Right lobe of liver (tissue), 6 donors: ENCODE data around the gene HDAC4. TPM values are rescaled to one million over a fixed set of nuclear protein-coding genes. Genes with fewer than 3 reads are reported as not detected.

Source experiments
- ATAC-seq, 4 donors: fragments of 200-7000 bp; cut with Tn5 transposase; one replicate each; pipeline ENCODE4 v1.9.1; 2020; ENCODE audit warnings: mild to moderate bottlenecking in 4 of 4, moderate library complexity in 4 of 4
- DNase-seq, 3 donors: peaks; one replicate each; pipeline ENCODE4 v3.0.0-alpha.2; 2020
- H3K27ac ChIP-seq, 3 donors: fragments of 200-600 bp; one replicate each; pipeline ENCODE4 v1.8.0; 2022
- H3K27me3 ChIP-seq, 2 donors: fragments of 200-600 bp; one replicate each; pipeline ENCODE4 v1.8.0; 2022
- H3K36me3 ChIP-seq, 4 donors: fragments of 200-600 bp; sonication (generic) in 1 of 4; one replicate each; pipeline versions ENCODE4 v1.5.1 to v1.8.0; 2017 to 2022; ENCODE audit warnings: control low read depth in 1 of 4
- H3K4me1 ChIP-seq, 4 donors: fragments of 200-600 bp; sonication (generic) in 1 of 4; one replicate each; pipeline versions ENCODE4 v1.5.1 to v1.8.0; 2017 to 2022; ENCODE audit warnings: control low read depth in 1 of 4
- H3K4me3 ChIP-seq, 3 donors: fragments of 200-600 bp; one replicate each; pipeline ENCODE4 v1.8.0; 2022
- H3K9me3 ChIP-seq, 4 donors: fragments of 200-600 bp; sonication (generic) in 1 of 4; one replicate each; pipeline versions ENCODE4 v1.5.1 to v1.8.0; 2017 to 2022; ENCODE audit warnings: control low read depth in 1 of 4
- CTCF ChIP-seq, 4 donors: fragments of 200-600 bp in 3 of 4; fragments of 450-650 bp in 1 of 4; IDR thresholded peaks; one replicate each; pipeline versions ENCODE4 v1.5.1 to v1.8.0; 2016 to 2022; ENCODE audit warnings: antibody characterized with exemption in 4 of 4, mild to moderate bottlenecking in 2 of 4
- POLR2A ChIP-seq: fragments of 450-650 bp; IDR thresholded peaks from one replicate; pipeline ENCODE4 v1.6.1; 2017; ENCODE audit warnings: antibody characterized with exemption, mild to moderate bottlenecking
- WGBS: methylation state at CpG from one replicate; pipeline ENCODE4 v1.1.6; 2018; ENCODE audit warnings: low coverage, low lambda C conversion rate; ENCODE audit not compliant: insufficient coverage; ENCODE audit errors: missing lambda C conversion rate; 5-methylcytosine and 5-hydroxymethylcytosine counted together
- intact Hi-C, 2 donors: fragments of 100-400 bp; cut with DNase I; formaldehyde crosslinking; loops; one replicate each; pipeline versions ENCODE4 v1.11.2 to v1.14.1; 2022
- total RNA-seq, 6 experiments: library from RNA; depleted of rRNA in 2 of 6; stranded (reverse); fragments of >200 nt in 2 of 6; fragmentation: NEBNext Ultra II Directional in 3 of 6; extraction: Animal tissue kit (Norgen Biotek cat#: 25700) in 3 of 6; gene quantifications; one replicate each; pipeline versions ENCODE4 v1.1.0 to v1.2.4, GENCODE V29; 2016 to 2023
- donor health status: DM: no; HTN: yes; CAD: no.
- donor health status: DM: no; HTN: no; CAD: no.
- donor health status: DM: no; HTN: no; CAD: no.
- donor health status: DM: no; HTN: yes; CAD: no.
- donor health status: DM: no; HTN: yes; CAD: no.

The HDAC4 gene
- total RNA-seq, 6 experiments from 2014 or later: 8.9 to 22.4 (median 14.7) TPM

DNA sequence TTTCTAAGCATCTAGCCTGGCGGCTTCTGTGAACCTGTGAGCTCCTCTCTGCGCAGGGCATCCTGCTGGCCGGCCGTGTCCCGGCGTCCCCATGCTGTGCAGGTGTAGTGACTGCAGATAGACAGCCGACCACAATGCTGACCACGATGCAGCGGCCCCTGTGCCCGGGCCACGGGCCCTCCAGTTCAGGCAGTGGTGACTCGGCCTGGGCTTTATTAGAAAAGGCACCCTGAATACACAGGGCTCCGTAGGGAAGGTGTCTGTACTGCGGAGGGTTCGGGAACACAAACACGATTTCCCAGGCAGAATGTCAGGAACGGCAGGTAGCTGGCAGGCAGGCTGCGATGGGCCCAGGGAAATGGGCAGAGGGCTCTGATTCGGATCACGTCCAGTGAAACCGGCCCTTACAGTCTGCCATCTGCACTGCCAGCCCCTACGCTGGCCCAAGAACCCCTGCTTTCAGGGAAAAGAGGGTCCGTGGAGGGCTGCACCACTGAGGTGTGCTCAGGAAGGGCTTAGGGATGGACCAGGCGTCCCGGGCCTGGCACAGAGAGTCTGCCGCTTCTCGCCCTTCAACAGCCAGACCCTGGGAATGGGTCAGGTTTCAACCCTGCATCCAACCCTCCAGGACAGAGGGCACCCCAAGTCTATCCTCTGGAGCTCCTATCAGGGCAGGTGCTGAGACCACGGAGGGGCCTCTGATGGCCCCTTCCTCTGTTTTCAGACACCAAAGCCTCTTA, 196.5 kb downstream of the HDAC4 start:
- ATAC-seq (no peak), DNase-seq (peak in 1 of 3 donors; percentile 40)
- no peak for TF ChIP-seq CTCF (IDR thresholded peaks at IDR 0.05)
- no peak for TF ChIP-seq POLR2A
- no peaks in the 10 kb centered on the region for H3K36me3 ChIP-seq
- intact Hi-C loops: no loop called here
- H3K9me3 ChIP-seq: no peaks in the 10 kb centered on the region
- WGBS: 100% methylated on average over 10 of the region's 28 CpGs
- H3K4me1 ChIP-seq: no peaks in the 10 kb centered on the region
- no peaks in the 10 kb centered on the region for H3K27me3 ChIP-seq
- H3K27ac ChIP-seq: no peak overlapping the region
- no peak overlapping the region for H3K4me3 ChIP-seq

- Histone ChIP-seq H3K27ac (no peak overlapping the region), H3K27me3 (no peaks in the 10 kb centered on the region), H3K4me1 (no peaks in the 10 kb centered on the region), H3K4me3 (no peak overlapping the region), H3K9me3 (no peaks in the 10 kb centered on the region), H3K36me3 (no peaks in the 10 kb centered on the region)
- WGBS: 83% methylated on average over 14 of the region's 14 CpGs
- TF ChIP-seq CTCF (IDR thresholded peaks at IDR 0.05) (no peak), POLR2A (no peak)
- no peak for ATAC-seq
- DNase-seq: no peak
- intact Hi-C loops: no loop called here
Measured at GRCh38 chr2:239203443-239204135, 197.2 kb downstream of the HDAC4 start.

DNA sequence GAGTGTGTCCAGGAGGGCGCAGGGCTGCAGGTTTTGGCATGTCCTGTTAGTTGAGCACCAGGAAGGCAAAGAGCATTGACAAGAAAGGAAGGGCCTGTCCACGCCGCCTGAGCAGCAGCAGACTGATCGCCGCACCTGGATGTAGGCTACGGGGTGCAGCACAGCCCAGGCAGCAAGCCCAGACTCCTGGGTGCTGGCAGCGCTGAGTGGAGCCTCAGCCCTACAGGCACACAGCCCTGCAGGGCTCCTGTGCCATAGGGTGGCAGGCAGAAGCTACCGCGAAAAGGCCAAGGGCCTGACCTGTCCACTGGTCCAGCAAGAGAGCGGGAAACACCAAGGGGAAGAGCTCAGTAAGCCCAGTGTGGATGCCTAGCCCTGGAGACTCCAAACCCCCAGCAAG, 198.0 kb downstream of the HDAC4 start:
- Histone ChIP-seq H3K27ac (no peak overlapping the region), H3K9me3 (no peaks in the 10 kb centered on the region), H3K27me3 (no peaks in the 10 kb centered on the region), H3K4me3 (no peak overlapping the region), H3K36me3 (no peaks in the 10 kb centered on the region), H3K4me1 (no peaks in the 10 kb centered on the region)
- DNase-seq: peak in 1 of 3 donors; percentile 45
- TF ChIP-seq POLR2A: no peak
- no peak for TF ChIP-seq CTCF (IDR thresholded peaks at IDR 0.05)
- peak in 1 of 4 donors; percentile 8 for ATAC-seq
- WGBS: no CpG with 5 or more reads among the region's 10 CpGs
- intact Hi-C loops: no loop called here

DNA sequence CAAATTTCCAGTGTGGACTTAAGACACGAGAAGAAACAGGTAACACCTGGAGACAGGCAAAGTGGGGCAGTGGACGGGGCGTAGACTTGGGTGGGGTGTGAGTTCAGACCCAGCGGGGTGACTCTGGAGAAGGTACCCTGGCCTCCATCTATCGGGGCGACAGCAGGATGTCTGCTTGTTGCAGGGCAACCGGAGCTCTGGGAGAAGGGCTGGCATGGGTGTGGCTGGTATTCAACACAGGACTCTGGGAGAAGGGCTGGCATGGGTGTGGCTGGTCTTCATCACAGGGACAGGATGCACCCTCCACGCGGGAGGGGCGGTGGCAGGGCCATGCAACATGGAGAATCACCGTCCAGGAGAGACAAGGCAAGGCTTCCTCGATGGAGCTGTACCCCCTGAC, 198.5 kb downstream of the HDAC4 start:
- 88% methylated on average over 5 of the region's 12 CpGs for WGBS
- intact Hi-C loops: no loop called here
- no peak for TF ChIP-seq CTCF (IDR thresholded peaks at IDR 0.05)
- TF ChIP-seq POLR2A: no peak
- Histone ChIP-seq H3K4me3 (no peak overlapping the region), H3K9me3 (no peaks in the 10 kb centered on the region), H3K4me1 (no peaks in the 10 kb centered on the region), H3K36me3 (no peaks in the 10 kb centered on the region), H3K27ac (no peak overlapping the region), H3K27me3 (no peaks in the 10 kb centered on the region)
- DNase-seq (peak in 1 of 3 donors; percentile 49), ATAC-seq (peak in 1 of 4 donors; percentile 6)
